Amniotic epithelial cell (primary cell): ENCODE data around the gene TGFA.

Experiments used
- DNase-seq: peaks from one replicate; pipeline ENCODE4 v3.0.0-alpha.2; 2010; ENCODE audit warnings: low read depth

TGFA gene

GRCh38 chr2:70523996-70524965, 29.3 kb downstream of the TGFA start:
- peak; percentile 32 for DNase-seq

- no peak for DNase-seq
Observed at GRCh38 chr2:70523672-70523995, 30.0 kb downstream of the TGFA start.

GRCh38 chr2:70522627-70523026, 31.0 kb downstream of the TGFA start:
- no peak for DNase-seq

- no peak for DNase-seq
Observed at GRCh38 chr2:70520825-70521224, 32.8 kb downstream of the TGFA start.

- no peak for DNase-seq
Observed at GRCh38 chr2:70519453-70519852, 34.2 kb downstream of the TGFA start.

- no peak for DNase-seq
Observed at GRCh38 chr2:70518557-70518956, 35.1 kb downstream of the TGFA start.

- no peak for DNase-seq
Observed at GRCh38 chr2:70517804-70518203, 35.8 kb downstream of the TGFA start.

- DNase-seq = no peak
Observed at GRCh38 chr2:70516596-70516995, 37.0 kb downstream of the TGFA start.

- no peak for DNase-seq
Observed at GRCh38 chr2:70515938-70516337, 37.7 kb downstream of the TGFA start.

- DNase-seq = no peak
Observed at GRCh38 chr2:70514612-70515055, 39.0 kb downstream of the TGFA start.

- no peak for DNase-seq
Observed at GRCh38 chr2:70513738-70514137, 39.9 kb downstream of the TGFA start.

GRCh38 chr2:70511971-70512729, 41.5 kb downstream of the TGFA start:
- DNase-seq = no peak

- no peak for DNase-seq
Observed at GRCh38 chr2:70510313-70510712, 43.3 kb downstream of the TGFA start.

- DNase-seq = no peak
Observed at GRCh38 chr2:70509565-70509964, 44.1 kb downstream of the TGFA start.

GRCh38 chr2:70508711-70509462, 44.7 kb downstream of the TGFA start:
- no peak for DNase-seq

- no peak for DNase-seq
Observed at GRCh38 chr2:70505613-70506391, 47.8 kb downstream of the TGFA start.

- DNase-seq = no peak
Observed at GRCh38 chr2:70504750-70505149, 48.9 kb downstream of the TGFA start.

GRCh38 chr2:70503896-70504295, 49.7 kb downstream of the TGFA start:
- DNase-seq = no peak

GRCh38 chr2:70501728-70502127, 51.9 kb downstream of the TGFA start:
- no peak for DNase-seq

GRCh38 chr2:70501215-70501614, 52.4 kb downstream of the TGFA start:
- no peak for DNase-seq

GRCh38 chr2:70499253-70499652, 54.4 kb downstream of the TGFA start:
- DNase-seq = no peak

- DNase-seq = no peak
Observed at GRCh38 chr2:70498528-70498927, 55.1 kb downstream of the TGFA start.
